ENCODE measurements around the gene PLD5.
"Not testable (repeated sequence)": the region's sequence is repeated elsewhere in the genome, so short reads cannot be mapped to it uniquely, and the experiment has no call there.

The PLD5 gene

DNA sequence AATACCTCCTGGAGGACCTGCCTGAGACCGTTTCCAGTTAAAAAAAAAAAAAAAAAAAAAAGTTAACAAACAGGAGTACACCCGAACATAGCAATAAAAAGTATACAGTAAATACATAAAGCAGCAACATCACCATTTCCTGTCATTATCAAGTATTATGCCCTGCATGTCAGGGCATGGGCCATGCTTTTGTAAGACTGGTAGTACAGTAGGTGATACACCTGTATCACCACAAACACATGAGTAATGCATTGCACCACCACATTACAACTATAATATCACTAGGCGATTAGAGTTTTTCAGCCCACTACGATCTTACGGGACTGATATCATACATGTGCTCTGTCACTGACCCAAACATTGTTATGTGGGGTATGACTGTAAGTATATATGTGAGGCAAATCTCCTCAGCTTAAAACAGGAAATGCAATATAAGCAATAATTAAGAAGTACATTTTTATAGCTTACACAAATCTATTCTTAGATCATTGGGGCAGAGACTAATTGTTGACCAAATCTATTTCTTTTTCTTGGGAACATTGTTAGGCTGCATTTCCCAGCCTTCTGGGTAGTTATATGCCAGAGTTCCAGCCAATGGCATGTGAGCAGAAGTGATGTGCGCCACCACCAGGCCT is 98.1 kb downstream of the PLD5 start:
- no peak for DNase-seq (ENCODE audit: low spot score)

DNA sequence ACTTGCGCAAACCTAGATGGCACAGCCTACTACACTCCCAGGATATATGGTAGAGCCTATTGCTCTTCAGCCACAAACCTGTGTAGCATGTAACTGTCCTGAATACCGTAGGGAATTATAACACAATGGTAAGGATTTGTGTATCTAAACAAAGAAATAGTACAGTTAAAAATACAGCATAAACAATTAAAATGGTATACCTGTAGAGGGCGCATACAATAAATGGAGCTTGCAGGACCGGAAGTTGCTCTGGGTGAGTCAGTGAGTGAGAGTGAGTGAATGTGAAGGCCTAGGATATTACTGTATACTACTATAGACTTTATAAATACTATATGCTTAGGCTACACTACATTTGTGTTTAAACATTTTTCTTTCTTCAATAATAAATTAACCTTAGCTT is 99.3 kb downstream of the PLD5 start:
- no peak for DNase-seq (ENCODE audit: low spot score)

DNA sequence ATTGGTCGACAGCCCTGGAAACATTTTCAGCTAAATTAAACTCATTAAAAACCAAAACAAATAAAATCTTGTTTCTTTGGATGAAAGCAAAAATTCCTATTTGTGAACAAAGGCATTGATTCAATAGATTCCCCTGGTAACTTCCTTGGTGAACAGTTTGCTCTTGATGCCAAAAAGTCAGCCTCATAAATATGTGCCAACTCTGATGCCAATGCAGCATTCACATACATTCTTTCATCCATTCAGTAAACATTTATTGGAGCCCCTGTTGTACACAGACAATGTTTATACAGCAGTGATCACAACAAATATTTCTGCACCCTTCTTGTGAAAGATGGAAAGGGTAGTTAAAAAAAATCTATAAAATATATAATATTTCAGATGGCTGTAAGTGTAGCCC is 107.8 kb downstream of the PLD5 start:
- DNase-seq (ENCODE audit: low spot score) = no peak

DNA sequence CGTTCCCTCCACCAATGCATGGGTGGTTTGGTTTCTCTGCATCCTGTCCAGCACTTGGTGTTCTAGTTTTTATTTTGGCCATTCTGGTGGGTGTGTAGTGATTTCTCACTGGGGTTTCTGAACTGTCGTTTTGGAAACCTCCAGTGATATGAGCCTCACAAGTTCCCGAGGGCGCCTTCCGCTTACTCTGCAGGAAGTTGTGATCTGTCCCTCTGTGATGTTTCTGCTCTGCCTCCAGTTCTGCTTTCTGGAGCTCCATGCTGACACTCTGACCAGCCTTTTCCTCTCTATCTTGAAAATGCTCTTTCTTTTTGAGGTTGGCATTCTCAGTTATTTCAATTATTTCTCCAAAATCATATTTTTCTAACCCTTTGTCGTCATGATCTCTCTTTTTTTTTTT is 111.6 kb downstream of the PLD5 start:
- no peak for DNase-seq (ENCODE audit: low spot score)

DNA sequence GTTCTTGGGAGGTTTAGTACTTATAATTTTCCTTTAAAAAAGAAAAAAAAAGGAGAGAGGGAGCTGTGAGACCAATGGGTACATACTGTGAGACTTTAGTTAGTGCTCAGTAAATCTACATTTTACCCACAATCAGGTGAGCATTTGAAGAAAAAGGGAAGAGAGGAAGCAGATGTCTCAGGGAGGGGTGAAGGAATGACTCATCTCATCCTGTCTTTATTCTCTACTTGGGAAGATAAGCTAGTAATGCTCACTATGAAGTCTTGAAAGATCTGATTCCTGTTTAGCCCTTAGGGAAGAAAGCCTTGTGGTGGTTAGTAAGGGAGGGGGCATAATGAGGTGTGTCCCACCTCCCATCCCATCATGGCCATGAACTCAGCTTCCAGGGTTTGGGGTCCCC is 112.6 kb downstream of the PLD5 start:
- DNase-seq (ENCODE audit: low spot score) = no peak

DNA sequence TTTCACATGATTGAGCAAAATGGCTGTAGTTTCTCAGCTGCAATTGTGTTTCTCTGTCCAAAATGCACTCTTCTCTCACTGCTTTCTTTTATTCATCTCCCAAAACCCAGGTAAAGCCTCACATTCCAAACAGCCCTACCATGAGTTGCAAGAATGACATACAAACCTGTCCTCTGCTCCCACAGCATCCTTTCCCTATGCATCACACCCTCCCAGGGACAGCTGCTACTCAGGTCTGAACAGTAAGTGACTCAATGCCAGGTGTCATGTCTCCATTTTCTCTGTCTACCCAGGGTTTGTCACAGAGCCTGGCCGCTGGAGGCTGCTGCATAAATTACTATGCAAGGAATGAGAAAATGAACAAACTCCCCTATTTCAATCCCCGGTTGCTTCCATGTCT is 118.5 kb downstream of the PLD5 start:
- DNase-seq (ENCODE audit: low spot score) = no peak

DNA sequence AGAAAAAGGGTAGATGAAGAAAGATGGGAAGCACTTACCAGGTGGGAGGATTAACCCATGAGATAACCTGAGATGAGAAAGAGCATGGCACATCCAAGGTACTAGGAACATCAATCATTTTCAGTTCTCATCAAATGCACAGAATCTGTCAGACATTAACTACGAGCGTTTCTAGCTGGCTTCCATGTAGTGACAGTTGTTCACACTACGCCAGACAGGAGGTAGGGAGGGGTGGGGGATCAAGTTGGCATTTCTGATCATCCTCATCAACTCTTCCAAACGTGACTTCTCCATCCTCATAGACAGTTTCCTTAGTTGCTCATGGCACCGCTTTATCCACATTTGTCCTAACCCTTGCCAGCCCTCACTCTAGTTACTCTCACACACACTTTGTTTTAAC is 120.2 kb downstream of the PLD5 start:
- no peak for DNase-seq (ENCODE audit: low spot score)

DNA sequence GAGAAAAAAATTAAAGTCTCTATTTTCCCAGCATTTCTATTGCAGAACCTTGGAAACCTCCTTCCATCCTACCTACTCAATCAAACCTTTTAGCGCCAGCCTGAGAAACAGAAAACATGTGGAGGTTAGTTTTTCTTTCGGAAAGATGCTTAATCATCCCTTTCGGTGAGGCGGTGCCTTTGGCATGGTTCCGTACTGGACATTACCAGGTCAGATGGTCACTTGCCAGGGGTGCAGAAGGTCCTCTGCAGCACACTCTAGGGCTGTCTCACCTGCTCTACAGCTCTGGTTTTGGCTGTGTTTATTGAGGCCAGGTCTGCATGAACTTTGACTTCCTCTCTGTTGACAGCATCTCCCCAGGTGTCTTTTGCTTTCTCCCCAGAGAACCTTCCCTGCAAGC is 121.5 kb downstream of the PLD5 start:
- no peak for DNase-seq (ENCODE audit: low spot score)

DNA sequence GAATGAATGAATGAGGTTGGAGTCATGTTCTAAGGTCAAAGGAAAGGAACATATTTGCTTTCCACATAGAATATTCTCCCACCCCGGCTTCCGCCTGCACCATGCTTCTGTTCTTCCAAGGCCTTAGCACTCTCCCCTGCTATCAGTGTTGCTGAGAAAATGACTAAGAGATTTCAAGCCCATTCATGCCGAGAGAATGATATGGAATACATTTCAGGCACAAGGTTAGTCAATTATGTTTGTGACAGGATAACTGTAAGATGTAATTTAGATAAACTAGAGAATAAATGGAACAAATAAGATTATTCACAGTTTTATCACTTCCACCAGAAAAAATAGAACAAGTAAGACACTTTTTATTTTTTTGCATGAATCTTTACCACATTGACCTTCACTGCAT is 122.6 kb downstream of the PLD5 start:
- DNase-seq (ENCODE audit: low spot score) = no peak

DNA sequence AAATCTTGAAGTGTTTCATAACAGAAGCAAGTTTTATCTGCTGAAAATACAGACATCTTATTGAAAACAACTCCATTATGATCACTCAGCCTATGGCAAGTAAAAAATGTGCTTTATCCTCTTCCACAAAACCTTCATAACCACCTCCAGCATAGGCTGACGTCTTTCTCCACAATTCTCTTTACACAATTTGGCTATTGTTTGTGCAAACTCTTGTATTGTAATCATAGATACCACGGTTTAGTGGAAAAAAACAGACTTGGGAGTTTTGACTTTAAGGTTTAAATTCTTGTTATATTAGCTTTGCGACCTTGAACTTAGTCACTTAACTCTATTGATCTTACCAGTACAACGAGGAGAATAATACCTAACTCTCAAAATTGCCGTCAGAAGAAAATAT is 126.1 kb downstream of the PLD5 start:
- DNase-seq (ENCODE audit: low spot score) = no peak

DNA sequence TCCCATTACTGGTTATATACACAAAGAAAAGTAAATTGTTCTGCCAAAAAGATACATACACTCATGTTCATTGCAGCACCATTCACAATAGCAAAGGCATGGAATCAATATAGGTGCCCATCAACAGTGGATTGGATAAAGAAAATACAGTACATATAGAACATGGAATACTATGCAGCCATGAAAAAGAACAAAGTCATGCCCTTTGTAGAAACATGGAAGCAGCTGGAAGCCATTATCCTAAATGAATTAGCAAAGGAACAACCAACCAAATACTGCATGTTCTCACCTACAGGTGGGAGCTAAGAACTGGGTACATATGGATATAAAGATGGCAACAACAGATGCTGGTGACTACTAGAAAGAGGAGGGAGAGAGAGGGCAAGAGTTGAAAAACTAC is 132.6 kb downstream of the PLD5 start:
- DNase-seq (ENCODE audit: low spot score) = no peak

DNA sequence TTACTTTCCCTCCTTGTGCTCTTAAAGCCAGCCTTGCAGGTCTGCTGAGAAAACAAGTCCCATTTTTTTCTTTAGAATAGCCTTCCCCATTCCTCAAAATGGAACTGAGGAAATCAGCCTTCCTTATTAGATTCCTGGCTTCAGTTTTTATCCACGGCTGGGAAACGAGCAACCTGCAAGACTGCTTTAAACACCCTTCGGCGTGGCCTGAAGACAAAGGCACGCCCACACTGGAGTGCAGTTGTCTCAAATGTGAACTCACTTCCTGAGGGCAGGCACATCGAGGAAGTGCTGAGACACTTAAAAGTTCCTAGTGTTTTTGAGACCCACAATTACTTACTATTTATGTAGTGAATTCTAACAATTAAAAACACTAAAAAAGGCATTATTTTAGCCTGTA is 148.4 kb downstream of the PLD5 start:
- not testable (repeated sequence) for DNase-seq (ENCODE audit: low spot score)

DNA sequence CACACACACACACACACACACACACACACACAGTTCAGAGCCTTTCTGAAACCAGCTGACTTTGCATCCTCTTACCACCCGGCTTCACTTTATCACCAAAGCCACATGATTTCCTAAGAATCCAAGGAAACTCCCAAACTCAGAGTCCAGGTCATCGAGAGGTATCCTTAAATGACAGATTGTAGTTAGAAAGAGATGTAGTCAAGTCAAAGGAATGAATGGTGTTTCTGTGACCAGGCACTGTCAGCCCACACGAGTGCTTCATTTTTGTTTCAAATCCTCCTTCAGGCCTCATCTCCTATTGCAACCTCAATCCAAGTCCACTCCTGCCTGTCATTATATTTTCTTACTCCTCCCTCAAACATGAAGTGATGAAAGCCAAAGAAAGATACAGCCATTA is 174.1 kb downstream of the PLD5 start:
- DNase-seq (ENCODE audit: low spot score) = peak; percentile 13

DNA sequence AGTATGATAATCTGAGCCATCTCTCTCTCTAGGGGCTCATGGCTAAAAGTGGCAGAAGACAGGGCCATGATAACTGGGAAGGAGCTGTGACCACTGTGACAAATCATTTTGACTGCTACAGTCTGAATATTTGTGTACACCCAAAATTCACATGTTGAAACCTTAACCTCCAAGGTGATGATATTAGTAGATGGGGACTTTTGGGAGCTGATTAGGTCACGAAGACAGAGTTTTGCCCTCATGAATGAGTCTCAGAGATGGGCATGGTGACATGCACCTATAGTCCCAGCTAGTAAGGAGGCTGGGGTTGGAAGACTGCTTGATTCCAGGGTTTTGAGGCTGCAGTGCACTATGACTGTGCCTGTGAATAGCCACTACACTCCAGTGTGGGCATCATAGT is 174.9 kb downstream of the PLD5 start:
- no peak for DNase-seq (ENCODE audit: low spot score)

DNA sequence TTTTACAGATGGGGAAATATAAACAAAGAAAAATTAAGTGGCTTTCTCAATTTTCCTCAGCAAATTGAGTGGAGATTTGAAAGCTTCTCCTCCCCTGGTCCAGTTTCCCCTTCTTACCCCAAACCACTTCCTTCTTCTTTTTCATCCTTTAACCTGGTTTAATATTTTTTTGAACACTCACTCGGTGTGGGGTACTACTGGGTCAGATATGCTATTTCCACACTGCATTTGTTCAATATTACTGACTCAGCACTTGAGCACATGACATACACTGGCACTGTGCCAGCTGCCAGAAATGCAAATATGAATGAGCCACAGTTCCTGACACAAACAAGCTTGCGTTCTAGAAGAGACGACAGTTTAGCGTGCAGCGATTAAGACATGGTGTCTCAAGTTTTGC is 193.6 kb downstream of the PLD5 start:
- not testable (repeated sequence) for DNase-seq (ENCODE audit: low spot score)

DNA sequence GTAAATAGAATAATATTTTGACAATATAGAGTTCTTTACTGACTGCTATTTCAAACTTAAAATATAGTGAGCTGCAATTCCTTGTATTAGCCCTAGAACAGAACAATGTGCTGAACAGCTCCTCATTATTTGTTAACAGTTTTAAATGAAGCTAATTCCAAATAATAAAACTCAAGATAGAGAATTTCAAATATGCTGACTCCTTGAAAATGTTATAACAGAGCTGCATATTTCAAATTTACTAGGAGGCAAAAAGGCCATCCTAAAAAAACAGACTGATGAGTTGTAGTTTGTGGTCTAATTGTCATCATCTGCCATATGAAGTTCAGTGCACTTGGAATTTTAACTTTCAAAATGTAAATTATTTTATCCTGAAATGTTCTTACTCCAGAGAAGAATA is 197.1 kb downstream of the PLD5 start:
- not testable (repeated sequence) for DNase-seq (ENCODE audit: low spot score)

DNA sequence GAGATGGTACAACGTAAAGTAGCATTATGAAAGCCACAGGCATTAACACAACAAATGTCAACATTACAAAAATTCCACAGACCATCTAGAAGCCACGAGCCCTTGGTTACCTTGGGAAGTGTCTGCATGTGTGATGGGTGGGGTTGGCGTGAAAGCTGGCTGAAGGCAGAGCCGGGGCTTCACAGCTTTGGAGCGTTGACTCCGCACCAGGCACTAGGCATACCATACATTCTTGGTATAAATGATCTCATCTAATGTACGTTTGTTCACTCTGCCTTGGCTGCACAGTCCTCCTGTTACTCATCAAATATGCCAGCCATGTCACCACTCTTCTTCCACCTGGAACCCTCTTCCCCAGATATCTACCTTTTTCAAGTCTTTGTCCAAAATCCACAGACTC is 202.5 kb downstream of the PLD5 start:
- peak; percentile 4 for DNase-seq (ENCODE audit: low spot score)

DNA sequence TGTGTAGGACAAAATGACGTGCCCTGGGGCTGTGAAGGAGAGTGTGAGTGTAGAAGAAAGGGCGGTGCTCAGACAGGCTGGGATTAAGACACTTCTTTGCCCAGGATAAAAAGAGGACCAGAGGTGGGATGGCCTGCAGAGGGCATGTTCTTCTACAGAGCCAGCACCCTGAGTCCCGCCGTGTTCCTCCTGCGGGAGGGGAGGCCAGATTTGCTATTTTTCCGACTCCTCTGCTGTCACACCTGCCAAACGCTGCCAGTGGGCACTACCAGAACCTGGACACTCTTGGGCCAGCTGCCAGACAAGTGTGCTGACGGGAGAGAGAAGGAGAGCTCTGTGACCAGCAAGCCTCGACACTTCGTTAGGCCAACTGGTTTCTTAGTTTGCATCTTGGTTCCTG is 206.4 kb downstream of the PLD5 start:
- DNase-seq (ENCODE audit: low spot score) = no peak

DNA sequence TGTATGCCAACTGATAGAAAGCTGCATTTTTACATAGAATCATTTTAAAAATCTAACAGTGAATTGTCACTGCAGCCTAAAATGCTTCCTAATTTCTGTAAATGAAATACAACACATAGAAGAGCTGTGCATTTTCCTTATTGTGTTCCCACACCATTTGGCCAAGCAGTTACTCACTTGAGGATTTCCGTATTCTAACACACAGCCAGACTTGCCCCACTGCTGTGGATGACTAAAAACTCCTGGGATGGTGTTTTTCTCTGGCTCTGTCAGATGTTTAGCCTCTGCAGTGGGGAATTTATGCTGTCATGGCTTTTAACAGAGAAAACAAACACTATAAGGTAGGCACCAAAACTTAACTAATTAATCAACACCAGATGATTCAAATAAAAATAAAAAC is 209.6 kb downstream of the PLD5 start:
- DNase-seq (ENCODE audit: low spot score) = not testable (repeated sequence)

DNA sequence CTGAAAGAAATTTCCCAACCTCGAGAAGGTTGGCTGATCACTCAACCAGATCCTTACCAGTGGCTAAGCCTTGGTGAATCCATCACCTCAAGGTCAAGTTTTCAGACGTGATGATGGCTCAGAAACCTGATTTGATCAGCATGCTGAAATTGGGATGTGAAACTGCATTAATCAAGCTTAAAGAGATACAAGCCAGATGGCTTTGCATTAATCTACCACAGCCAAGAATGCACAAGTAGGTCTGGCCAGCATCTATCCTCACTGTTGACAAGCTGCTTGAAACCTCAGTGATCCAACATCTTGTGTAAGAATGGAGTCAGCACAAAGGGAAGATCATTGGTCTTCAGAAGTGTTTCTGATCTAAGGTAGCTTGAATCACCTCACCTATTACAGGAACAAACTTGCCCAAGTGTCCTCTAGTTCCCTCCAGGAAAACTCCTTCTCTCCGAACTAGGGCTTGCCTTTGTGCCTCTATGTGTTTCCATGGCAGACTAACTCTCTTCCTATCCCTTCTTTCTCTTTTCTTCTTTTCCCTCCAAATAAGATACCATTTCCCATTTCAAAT is 210.3 kb downstream of the PLD5 start:
- DNase-seq (ENCODE audit: low spot score) = not testable (repeated sequence)

DNA sequence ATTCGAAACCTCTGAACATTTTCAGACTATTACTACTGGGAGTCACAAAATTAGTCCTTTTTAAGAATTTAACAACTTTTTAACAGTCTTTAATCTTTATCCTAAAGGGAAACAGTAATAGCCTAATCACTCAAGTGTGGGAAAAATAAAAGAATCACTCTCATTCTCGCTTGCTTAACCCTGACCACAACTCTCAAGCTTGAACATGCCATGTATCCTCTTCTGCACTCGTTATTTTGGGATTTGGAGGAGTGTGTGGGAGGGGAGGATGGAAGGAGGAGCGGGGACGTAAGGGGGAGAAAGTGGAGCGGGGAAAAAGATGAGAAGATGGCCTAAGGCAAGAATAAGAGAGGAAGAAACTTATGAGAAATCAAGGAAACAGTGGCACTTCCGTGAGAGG is 215.8 kb downstream of the PLD5 start:
- DNase-seq (ENCODE audit: low spot score) = not testable (repeated sequence)

DNA sequence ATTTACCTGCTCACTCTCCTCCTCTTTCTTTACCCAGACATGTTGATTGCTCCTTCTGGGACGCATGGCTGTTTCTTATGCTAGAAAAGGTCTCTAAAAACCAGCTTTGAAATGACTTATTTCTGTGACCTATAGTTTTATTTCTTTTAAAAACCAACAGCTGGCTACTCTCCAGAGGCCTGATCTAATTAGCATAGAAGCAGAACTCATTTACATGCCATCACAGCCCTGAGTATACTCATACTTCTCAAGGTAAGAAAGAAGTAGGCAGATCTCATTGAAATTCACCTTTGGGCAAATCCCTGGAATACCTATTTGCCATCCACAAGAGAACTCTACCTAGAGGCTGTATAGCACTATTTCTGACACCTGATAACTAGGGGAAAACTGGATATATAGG is 230.7 kb downstream of the PLD5 start:
- not testable (repeated sequence) for DNase-seq (ENCODE audit: low spot score)

DNA sequence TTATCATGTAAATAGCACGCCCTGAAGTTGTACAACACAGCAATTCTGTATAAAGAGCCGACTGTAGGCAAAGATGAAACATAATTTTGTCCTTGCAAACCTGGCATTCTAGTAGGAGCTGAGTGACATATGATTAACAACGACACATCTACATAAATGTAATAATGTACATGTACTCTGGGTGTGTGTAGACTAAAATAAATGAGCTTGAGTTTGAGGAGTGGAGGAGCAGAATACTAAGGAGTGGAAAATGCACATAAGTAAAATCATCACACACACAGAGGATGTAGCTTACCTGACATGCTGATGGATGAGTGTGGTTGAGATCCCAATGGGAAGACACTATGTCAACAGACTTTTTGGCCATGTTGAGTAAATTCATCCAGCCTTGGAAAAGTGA is 236.4 kb downstream of the PLD5 start:
- DNase-seq (ENCODE audit: low spot score) = not testable (repeated sequence)

DNA sequence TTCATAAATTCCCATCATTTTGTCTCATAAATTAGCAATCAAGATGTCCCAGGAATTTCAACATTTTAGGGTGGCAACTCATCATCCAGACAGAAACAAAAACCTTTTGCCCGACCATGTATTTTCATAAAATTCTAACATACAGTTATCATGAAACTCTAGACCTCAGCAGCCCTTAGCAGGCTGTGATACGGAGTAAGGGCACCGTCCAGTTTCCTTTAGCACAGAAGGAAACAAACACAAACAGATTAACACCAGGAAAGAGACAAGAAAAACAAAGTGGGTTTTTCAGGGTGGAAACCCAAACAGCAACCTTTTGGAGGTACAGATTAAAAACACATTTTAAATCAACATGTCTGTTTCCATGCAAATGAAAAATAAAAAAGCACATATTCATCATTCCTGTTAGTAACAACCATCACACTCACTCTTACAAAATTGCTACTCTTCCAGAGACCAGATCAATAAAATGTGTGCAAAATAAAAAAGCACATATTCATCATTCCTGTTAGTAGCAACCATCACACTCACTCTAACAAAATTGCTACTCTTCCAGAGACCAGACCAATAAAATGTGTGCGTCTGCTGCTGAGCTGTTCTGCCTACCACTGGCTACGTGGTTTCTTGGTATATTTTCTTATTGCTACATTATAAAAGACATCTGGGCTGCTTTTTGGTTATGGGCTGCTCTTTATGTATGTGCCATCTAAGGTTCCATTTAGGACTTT is 241.6 kb downstream of the PLD5 start:
- DNase-seq (ENCODE audit: low spot score) = not testable (repeated sequence)

Data from GM03348 (cell line).